NOMO-1 treated with dmso at 0.1 percent for 144 hours (cell line): Measurements from ENCODE around the gene ANKAR.
"Not testable (repeated sequence)": the region's sequence is repeated elsewhere in the genome, so short reads cannot be mapped to it uniquely, and the experiment has no call there.

ENCODE experiments used
- DNase-seq: peaks from one replicate; lab custom pipeline; 2025; ENCODE audit not compliant: unreplicated experiment; lab: John Stamatoyannopoulos, UW

ANKAR gene

GRCh38 chr2:189709501-189710221 lies 35.2 kb downstream of the ANKAR start:
- no peak for DNase-seq

DNA sequence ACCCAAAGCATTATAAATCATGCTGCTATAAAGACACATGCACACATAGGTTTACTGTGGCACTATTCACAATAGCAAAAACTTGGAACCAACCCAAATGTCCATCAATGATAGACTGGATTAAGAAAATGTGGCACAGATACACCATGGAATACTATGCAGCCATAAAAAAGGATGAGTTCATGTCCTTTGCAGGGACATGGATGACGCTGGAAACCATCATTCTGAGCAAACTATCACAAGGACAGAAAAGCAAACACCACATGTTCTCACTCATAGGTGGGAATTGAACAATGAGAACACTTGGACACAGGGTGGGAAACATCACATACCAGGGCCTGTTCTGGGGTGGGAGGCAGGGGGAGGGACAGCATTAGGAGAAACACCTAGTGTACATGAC lies 43.1 kb downstream of the ANKAR start:
- not testable (repeated sequence) for DNase-seq

- DNase-seq = no peak
Measured at GRCh38 chr2:189719571-189719970, 45.1 kb downstream of the ANKAR start.

- DNase-seq = no peak
Measured at GRCh38 chr2:189723192-189723591, 48.7 kb downstream of the ANKAR start.
